ENCODE measurements around the gene KRT20.
A peak's percentile ranks its signal among the peaks of the same experiment; 100 is the strongest.
"Not testable (repeated sequence)": the region's sequence is repeated elsewhere in the genome, so short reads cannot be mapped to it uniquely, and the experiment has no call there.

The KRT20 gene

DNA sequence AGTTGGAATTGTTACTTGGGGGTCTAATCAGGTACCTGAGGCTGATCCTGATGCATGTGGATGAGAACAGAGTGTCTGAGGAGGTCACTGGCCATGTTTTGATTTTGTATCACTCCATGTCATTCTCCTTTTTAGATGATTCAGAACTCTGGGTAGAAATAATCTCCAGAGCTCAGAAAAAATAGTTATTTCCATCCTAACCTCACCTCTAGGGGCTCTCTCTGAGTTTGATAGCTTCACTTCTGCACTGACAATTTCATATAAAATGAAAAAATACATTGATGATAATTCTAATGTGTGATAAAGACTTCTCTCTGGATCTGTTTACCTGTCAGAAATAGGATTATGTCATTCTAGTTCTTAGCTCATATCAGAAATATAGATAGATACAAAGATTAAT, 11.8 kb downstream of the KRT20 start:
- Histone ChIP-seq H3K79me2 (ENCODE audit: control insufficient read depth, insufficient read depth, low read length, unreplicated experiment) (no peaks in the 10 kb centered on the region), H3K4me1 (ENCODE audit: control insufficient read depth, insufficient read depth, low read length, unreplicated experiment) (no peaks in the 10 kb centered on the region), H3K27me3 (ENCODE audit: insufficient read depth, low read length) (no peaks in the 10 kb centered on the region), H3K27ac (ENCODE audit: low read depth, low read length) (no peak overlapping the region), H3K36me3 (ENCODE audit: insufficient read depth, low read length) (no peaks in the 10 kb centered on the region), H2AFZ (ENCODE audit: low read length, unreplicated experiment) (no peak overlapping the region), H3K4me3 (ENCODE audit: low read depth, low read length) (no peak overlapping the region)

DNA sequence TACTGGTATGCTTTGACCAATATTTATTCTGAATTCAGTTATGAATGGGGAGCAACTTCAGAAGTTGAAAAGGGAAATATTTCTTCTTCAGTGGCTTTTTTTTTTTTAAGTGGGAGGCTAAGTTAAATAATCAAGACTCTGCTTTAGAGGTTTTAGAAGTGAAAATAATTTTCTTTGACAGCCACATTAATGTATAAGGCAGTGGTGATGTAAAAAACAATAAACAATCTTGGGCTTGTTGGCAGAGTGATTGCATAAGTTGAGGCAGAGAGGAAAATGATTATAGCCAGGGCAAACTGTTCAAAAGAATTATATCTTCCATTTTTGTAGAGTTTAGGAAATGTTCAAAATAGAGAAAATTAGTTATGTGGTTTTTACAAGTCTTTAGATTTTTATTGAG, 12.6 kb downstream of the KRT20 start:
- Histone ChIP-seq H3K4me1 (ENCODE audit: control insufficient read depth, insufficient read depth, low read length, unreplicated experiment) (no peaks in the 10 kb centered on the region), H3K79me2 (ENCODE audit: control insufficient read depth, insufficient read depth, low read length, unreplicated experiment) (no peaks in the 10 kb centered on the region), H3K27me3 (ENCODE audit: insufficient read depth, low read length) (no peaks in the 10 kb centered on the region), H2AFZ (ENCODE audit: low read length, unreplicated experiment) (no peak overlapping the region), H3K4me3 (ENCODE audit: low read depth, low read length) (no peak overlapping the region), H3K27ac (ENCODE audit: low read depth, low read length) (no peak overlapping the region), H3K36me3 (ENCODE audit: insufficient read depth, low read length) (no peaks in the 10 kb centered on the region)

DNA sequence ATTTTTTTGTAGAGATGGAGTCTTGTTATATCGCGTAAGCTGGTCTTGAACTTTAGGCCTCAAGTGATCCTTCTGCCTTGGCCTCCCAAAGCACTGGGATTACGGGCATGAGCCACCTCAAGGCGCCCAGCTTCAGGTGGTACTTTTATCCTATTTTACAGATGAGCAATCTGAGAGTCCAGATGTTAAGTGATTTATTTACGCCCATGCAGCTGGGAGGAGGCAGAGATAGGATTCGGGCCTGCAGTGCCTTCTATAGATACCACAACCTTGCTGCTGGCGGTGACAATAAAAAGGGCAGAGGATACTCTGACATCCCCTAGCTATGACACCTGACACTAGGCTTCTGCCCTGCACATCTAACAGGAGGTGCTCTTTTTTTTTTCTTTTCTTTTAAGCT, 13.7 kb downstream of the KRT20 start:
- H3K27me3 ChIP-seq (ENCODE audit: insufficient read depth, low read length) = no peaks in the 10 kb centered on the region
- H3K36me3 ChIP-seq (ENCODE audit: insufficient read depth, low read length) = no peaks in the 10 kb centered on the region
- H3K4me3 ChIP-seq (ENCODE audit: low read depth, low read length) = no peak overlapping the region
- no peaks in the 10 kb centered on the region for H3K4me1 ChIP-seq (ENCODE audit: control insufficient read depth, insufficient read depth, low read length, unreplicated experiment)
- no peak overlapping the region for H3K27ac ChIP-seq (ENCODE audit: low read depth, low read length)
- no peaks in the 10 kb centered on the region for H3K79me2 ChIP-seq (ENCODE audit: control insufficient read depth, insufficient read depth, low read length, unreplicated experiment)
- H2AFZ ChIP-seq (ENCODE audit: low read length, unreplicated experiment) = no peak overlapping the region

DNA sequence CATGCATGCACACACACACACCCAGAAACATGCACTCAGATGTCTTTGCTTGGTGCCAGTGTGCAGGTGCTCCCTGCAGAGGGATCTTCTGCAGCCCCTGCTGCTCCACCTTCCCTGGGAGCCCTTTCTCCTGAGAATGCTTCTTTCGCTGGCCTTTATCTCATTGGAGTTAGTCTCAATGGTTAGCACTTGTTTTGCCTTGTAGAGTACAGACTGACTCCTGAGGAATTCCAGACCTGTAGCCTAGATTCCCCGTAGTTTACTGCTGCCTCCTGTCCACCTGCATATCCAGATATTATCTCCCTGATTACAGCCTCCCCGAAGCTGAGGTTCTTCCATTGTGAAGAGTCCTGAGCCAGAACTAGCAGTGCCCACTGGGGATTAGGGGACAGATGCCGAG, 14.9 kb downstream of the KRT20 start:
- H3K27ac ChIP-seq (ENCODE audit: low read depth, low read length) = no peak overlapping the region
- no peaks in the 10 kb centered on the region for H3K27me3 ChIP-seq (ENCODE audit: insufficient read depth, low read length)
- H3K36me3 ChIP-seq (ENCODE audit: insufficient read depth, low read length) = no peaks in the 10 kb centered on the region
- no peaks in the 10 kb centered on the region for H3K79me2 ChIP-seq (ENCODE audit: control insufficient read depth, insufficient read depth, low read length, unreplicated experiment)
- H3K4me1 ChIP-seq (ENCODE audit: control insufficient read depth, insufficient read depth, low read length, unreplicated experiment) = peaks cover under 1% of the 10 kb centered on the region
- no peak overlapping the region for H3K4me3 ChIP-seq (ENCODE audit: low read depth, low read length)
- H2AFZ ChIP-seq (ENCODE audit: low read length, unreplicated experiment) = no peak overlapping the region

DNA sequence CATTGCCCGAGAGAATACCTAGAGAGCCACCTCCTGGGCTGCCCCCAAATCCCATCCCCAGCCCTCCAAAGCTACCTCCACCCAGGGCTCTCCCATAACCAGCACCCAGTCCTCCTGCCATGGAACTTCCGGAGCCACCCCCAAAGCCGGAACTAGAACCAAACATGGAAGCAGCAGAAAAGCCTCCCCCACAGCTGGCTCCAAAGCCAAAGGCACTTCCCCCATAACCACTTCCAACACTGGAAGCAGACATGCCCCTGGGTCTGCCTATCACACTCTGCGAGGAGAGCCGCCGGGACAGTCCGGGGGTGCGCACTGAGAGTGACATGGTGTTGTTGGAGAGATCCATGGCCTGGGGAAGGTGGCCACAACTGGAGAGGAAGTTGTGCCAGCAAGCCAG, 18.2 kb downstream of the KRT20 start, which contains the start of gene KRT12:
KRT12 (minus strand) TSS at position 386 of the 400 bp plus-strand sequence; CDS start at position 349, 37 bp downstream.
- Histone ChIP-seq H2AFZ (ENCODE audit: low read length, unreplicated experiment) (no peak within 1 kb of the TSS), H3K79me2 (ENCODE audit: control insufficient read depth, insufficient read depth, low read length, unreplicated experiment) (no peaks in the 10 kb centered on the region)

DNA sequence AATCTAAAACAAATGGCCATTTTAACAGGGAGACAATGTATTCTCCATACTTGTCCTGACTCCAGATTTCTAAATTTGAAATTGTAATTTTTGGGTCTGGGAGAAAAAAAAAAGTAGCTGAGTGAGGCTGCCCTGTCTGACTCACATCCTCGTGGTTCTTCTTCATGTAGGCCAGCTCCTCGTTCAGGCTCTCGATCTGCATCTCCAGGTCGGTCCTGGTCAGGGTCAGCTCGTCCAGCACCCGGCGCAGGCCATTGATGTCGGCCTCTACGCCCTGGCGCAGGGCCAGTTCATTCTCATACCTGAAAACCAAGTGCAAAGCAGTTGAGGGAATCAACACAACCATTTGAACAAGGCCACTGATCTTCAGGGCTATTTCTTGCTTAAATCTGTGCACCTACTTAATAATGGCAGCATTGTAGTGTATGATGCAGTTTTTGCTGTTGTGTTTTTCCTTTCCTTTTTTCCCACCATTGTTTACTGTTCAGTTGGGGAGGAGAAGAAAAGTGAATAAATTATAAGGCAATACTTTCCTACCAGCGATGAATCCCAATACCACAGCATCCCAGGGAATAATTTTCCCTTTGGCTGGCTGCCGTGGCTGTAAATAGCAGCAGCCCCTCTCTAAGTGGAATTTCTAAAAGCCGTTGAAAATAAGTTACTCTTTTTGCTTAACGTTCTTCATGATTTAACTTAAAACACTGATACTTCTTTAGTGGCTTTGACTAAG, 20.2 kb downstream of the KRT20 start:
- Histone ChIP-seq H3K36me3 (ENCODE audit: insufficient read depth, low read length) (no peaks in the 10 kb centered on the region), H3K4me1 (ENCODE audit: control insufficient read depth, insufficient read depth, low read length, unreplicated experiment) (peaks cover 8% of the 10 kb centered on the region), H2AFZ (ENCODE audit: low read length, unreplicated experiment) (peak overlapping the region; percentile 84), H3K27ac (ENCODE audit: low read depth, low read length) (no peak overlapping the region), H3K27me3 (ENCODE audit: insufficient read depth, low read length) (no peaks in the 10 kb centered on the region), H3K79me2 (ENCODE audit: control insufficient read depth, insufficient read depth, low read length, unreplicated experiment) (no peaks in the 10 kb centered on the region), H3K4me3 (ENCODE audit: low read depth, low read length) (no peak overlapping the region)

More for the DNA sequence above, 18.2 kb downstream of the KRT20 start, which contains the start of gene KRT12:
- H3K36me3 ChIP-seq (ENCODE audit: insufficient read depth, low read length) = no peaks in the 10 kb centered on the region
- no peaks in the 10 kb centered on the region for H3K27me3 ChIP-seq (ENCODE audit: insufficient read depth, low read length)
- peaks cover 8% of the 10 kb centered on the region for H3K4me1 ChIP-seq (ENCODE audit: control insufficient read depth, insufficient read depth, low read length, unreplicated experiment)
- H3K4me3 ChIP-seq (ENCODE audit: low read depth, low read length) = no peak within 1 kb of the TSS
- H3K27ac ChIP-seq (ENCODE audit: low read depth, low read length) = no peak within 1 kb of the TSS

DNA sequence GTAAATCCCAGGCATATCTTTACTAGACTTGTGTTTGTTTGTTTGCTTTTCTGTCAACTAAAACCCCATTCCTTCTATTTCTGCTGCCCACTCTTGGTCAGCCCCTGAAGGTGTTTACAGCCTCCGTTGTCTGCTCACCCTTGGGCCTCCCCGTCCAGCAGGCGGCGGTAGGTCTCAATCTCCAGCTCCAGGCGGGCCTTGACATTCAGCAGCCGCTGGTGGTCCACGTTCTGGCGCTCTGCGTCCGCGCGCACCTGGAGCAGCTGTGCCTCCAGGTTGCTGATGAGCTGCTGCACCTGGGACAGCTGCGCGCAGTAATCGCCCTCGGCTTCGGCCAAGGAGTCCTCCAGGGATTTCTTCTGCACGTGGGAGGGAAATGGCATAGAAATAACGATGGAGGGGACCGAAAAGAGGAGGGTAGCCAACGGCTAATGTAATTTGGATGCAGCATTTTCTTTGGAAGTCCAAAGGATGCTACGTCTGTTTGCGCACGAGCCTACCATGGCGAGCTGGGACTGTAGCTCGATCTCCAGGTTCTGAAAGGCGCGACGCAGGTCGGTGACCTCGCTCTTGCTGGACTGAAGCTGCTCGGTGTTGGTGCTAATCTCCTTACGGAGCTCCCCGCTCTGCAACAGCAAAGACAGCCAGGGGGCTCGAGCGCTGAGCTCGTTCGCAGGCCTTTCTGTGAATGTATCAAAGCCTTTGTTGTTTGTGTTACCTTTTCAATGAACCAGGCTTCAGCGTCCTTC, 21.9 kb downstream of the KRT20 start:
- Histone ChIP-seq H3K36me3 (ENCODE audit: insufficient read depth, low read length) (no peaks in the 10 kb centered on the region), H3K27me3 (ENCODE audit: insufficient read depth, low read length) (no peaks in the 10 kb centered on the region), H3K4me1 (ENCODE audit: control insufficient read depth, insufficient read depth, low read length, unreplicated experiment) (peaks cover 8% of the 10 kb centered on the region), H3K4me3 (ENCODE audit: low read depth, low read length) (no peak overlapping the region), H3K79me2 (ENCODE audit: control insufficient read depth, insufficient read depth, low read length, unreplicated experiment) (no peaks in the 10 kb centered on the region), H3K27ac (ENCODE audit: low read depth, low read length) (no peak overlapping the region), H2AFZ (ENCODE audit: low read length, unreplicated experiment) (no peak overlapping the region)

DNA sequence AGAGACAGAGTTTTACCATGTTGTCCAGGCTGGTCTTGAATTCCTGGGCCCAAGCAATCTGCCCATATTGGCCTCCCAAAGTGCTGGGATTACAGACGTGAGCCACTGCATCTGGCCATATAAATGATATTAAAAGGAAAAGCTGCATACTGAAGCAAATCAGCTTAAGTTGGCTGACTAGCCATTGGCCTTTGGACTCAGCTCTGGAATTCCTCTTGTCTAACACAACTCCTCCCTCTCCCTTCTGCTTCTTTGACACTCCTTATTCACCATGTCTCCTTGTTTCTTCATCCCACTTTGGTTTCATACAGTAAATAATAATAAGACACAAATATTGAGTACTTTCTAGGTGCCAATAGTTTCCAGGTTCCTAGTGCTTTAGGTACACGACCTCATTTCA, 25.5 kb downstream of the KRT20 start:
- no peak overlapping the region for H3K4me3 ChIP-seq (ENCODE audit: low read depth, low read length)
- no peak overlapping the region for H3K27ac ChIP-seq (ENCODE audit: low read depth, low read length)

DNA sequence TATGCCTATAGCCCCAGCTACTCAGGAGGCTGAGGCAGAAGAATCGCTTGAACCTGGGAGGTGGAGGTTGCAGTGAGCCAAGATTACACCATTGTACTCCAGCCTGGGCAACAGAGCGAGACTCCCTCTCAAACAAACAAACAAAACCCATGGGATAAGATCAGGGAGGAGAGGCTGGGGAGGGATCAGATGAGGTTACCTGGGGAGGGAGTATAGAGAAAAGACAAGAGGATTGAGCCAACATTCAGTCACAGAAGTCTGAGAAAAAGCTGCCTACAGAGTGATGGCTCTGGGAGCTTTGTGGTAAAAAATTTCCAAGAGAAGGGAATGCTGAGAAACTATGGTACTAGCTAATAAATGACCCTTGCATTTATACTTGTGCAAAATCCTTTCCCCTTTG, 26.4 kb downstream of the KRT20 start:
- not testable (repeated sequence) for H3K27ac ChIP-seq (ENCODE audit: low read depth, low read length); H3K79me2 ChIP-seq (ENCODE audit: control insufficient read depth, insufficient read depth, low read length, unreplicated experiment); H3K36me3 ChIP-seq (ENCODE audit: insufficient read depth, low read length); H2AFZ ChIP-seq (ENCODE audit: low read length, unreplicated experiment); H3K27me3 ChIP-seq (ENCODE audit: insufficient read depth, low read length); H3K4me3 ChIP-seq (ENCODE audit: low read depth, low read length)
- peaks cover 18% of the 10 kb centered on the region for H3K4me1 ChIP-seq (ENCODE audit: control insufficient read depth, insufficient read depth, low read length, unreplicated experiment)

More for the DNA sequence above, 25.5 kb downstream of the KRT20 start:
- Histone ChIP-seq H2AFZ (ENCODE audit: low read length, unreplicated experiment) (no peak overlapping the region), H3K27me3 (ENCODE audit: insufficient read depth, low read length) (no peaks in the 10 kb centered on the region), H3K4me1 (ENCODE audit: control insufficient read depth, insufficient read depth, low read length, unreplicated experiment) (peaks cover 12% of the 10 kb centered on the region), H3K79me2 (ENCODE audit: control insufficient read depth, insufficient read depth, low read length, unreplicated experiment) (no peaks in the 10 kb centered on the region), H3K36me3 (ENCODE audit: insufficient read depth, low read length) (no peaks in the 10 kb centered on the region)

DNA sequence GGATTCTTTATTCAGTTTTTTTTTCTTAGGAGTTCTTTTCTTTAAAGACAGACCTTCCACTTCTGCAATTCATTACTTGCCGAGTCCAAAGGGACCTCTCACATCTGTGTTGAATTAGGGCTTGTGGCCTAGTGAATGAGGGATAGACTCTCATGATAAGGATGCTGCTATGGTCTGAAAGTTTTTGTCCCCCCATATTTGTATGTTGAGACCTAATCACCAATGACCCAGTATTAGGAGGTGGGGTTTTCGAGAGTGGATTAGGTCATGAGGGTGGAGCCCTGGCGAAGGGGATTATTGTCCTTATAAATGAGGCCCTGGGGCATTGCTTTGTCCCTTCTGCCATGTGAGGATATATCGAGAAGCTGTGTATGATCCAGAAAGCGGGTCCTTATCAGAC, 27.5 kb downstream of the KRT20 start:
- Histone ChIP-seq H3K36me3 (ENCODE audit: insufficient read depth, low read length) (no peaks in the 10 kb centered on the region), H3K4me1 (ENCODE audit: control insufficient read depth, insufficient read depth, low read length, unreplicated experiment) (peaks cover 26% of the 10 kb centered on the region), H3K27ac (ENCODE audit: low read depth, low read length) (no peak overlapping the region), H3K4me3 (ENCODE audit: low read depth, low read length) (no peak overlapping the region), H3K27me3 (ENCODE audit: insufficient read depth, low read length) (no peaks in the 10 kb centered on the region), H3K79me2 (ENCODE audit: control insufficient read depth, insufficient read depth, low read length, unreplicated experiment) (no peaks in the 10 kb centered on the region), H2AFZ (ENCODE audit: low read length, unreplicated experiment) (no peak overlapping the region)
